ENCODE results near the gene CLGN.

DNA sequence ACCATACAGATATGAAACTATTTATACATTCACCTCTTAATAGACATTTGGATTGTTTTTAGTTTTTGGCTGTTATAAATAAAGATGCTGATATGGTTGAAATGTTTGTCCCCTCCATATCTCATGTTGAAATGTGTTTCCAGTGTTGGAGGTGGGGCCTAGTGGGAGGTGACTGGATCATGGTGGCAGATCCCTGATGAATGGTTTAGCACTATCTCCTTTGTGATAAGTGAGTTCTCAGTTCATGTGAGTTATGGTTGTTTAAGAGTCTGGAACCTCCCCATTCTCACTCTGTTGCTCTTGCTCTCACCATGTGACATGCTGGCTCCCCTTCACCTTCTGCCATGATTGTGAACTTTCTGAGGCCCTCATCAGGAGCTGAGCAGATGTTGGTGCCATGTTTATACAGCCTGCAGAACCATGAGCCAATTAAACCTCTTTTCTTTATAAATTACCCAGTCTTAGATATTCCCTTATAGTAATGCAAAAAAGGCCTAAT, 12.2 kb upstream of the CLGN start:
- TF ChIP-seq, protein P1, sequence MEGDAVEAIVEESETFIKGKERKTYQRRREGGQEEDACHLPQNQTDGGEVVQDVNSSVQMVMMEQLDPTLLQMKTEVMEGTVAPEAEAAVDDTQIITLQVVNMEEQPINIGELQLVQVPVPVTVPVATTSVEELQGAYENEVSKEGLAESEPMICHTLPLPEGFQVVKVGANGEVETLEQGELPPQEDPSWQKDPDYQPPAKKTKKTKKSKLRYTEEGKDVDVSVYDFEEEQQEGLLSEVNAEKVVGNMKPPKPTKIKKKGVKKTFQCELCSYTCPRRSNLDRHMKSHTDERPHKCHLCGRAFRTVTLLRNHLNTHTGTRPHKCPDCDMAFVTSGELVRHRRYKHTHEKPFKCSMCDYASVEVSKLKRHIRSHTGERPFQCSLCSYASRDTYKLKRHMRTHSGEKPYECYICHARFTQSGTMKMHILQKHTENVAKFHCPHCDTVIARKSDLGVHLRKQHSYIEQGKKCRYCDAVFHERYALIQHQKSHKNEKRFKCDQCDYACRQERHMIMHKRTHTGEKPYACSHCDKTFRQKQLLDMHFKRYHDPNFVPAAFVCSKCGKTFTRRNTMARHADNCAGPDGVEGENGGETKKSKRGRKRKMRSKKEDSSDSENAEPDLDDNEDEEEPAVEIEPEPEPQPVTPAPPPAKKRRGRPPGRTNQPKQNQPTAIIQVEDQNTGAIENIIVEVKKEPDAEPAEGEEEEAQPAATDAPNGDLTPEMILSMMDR (IDR thresholded peaks at IDR 0.05; ENCODE audit: low read depth, low read length, poor library complexity, severe bottlenecking) = no peak
- TF ChIP-seq EZH2phosphoT487 (IDR thresholded peaks at IDR 0.05; ENCODE audit: borderline replicate concordance, low read length) = no peak

Data from DOHH2 (cell line).